GM21526 (cell line): Measurements from ENCODE around the gene PDLIM1.

Experiments
- ATAC-seq: cut with Tn5 transposase; IDR thresholded peaks from one replicate; pipeline ENCODE4 v1.9.1; 2021; ENCODE audit warnings: moderate library complexity; ENCODE audit not compliant: unreplicated experiment, low FRiP score

Gene PDLIM1

GRCh38 chr10:95290461-95291364 lies at the start of gene PDLIM1:
Gene PDLIM1, minus strand, starts transcription at chr10:95291003. Its CDS starts 88 bp downstream, at chr10:95290915.
- ATAC-seq, result peak; percentile 49

- ATAC-seq, result no peak
These were observed 49.1 kb upstream of the PDLIM1 start for GRCh38 chr10:95339863-95340262.

GRCh38 chr10:95337423-95338160 lies 46.8 kb upstream of the PDLIM1 start:
- ATAC-seq, result no peak

- no peak for ATAC-seq
These were observed 45.9 kb upstream of the PDLIM1 start for GRCh38 chr10:95336702-95337101.

- ATAC-seq, result no peak
These were observed 45.3 kb upstream of the PDLIM1 start for GRCh38 chr10:95335933-95336699.

GRCh38 chr10:95334805-95335144 lies 44.0 kb upstream of the PDLIM1 start:
- no peak for ATAC-seq

GRCh38 chr10:95333997-95334804 lies 43.4 kb upstream of the PDLIM1 start:
- no peak for ATAC-seq

GRCh38 chr10:95332666-95333249 lies 42.0 kb upstream of the PDLIM1 start:
- ATAC-seq, result no peak

- no peak for ATAC-seq
These were observed 40.9 kb upstream of the PDLIM1 start for GRCh38 chr10:95331596-95332130.

GRCh38 chr10:95330966-95331453 lies 40.2 kb upstream of the PDLIM1 start:
- no peak for ATAC-seq

- ATAC-seq, result no peak
These were observed 38.5 kb upstream of the PDLIM1 start for GRCh38 chr10:95329296-95329695.

- ATAC-seq, result no peak
These were observed 37.2 kb upstream of the PDLIM1 start for GRCh38 chr10:95328013-95328412.

GRCh38 chr10:95327367-95327766 lies 36.6 kb upstream of the PDLIM1 start:
- no peak for ATAC-seq

- ATAC-seq, result no peak
These were observed 35.6 kb upstream of the PDLIM1 start for GRCh38 chr10:95326396-95326795.

GRCh38 chr10:95325863-95326262 lies 35.1 kb upstream of the PDLIM1 start:
- ATAC-seq, result no peak

GRCh38 chr10:95324436-95325268 lies 33.8 kb upstream of the PDLIM1 start:
- ATAC-seq, result no peak

- ATAC-seq, result no peak
These were observed 30.9 kb upstream of the PDLIM1 start for GRCh38 chr10:95321554-95322301.

GRCh38 chr10:95319239-95319638 lies 28.4 kb upstream of the PDLIM1 start:
- ATAC-seq, result no peak
